ENCODE measurements around the gene FHL2. TPM values are rescaled to one million over a fixed set of nuclear protein-coding genes. Genes with fewer than 3 reads are reported as not detected.

FHL2 gene
- total and polyA plus RNA-seq, 4 donors, result 3.9 to 9.0 (median 6.5) TPM

- no peak overlapping the region for H3K9ac ChIP-seq (ENCODE audit: low read depth in 1 of 2, low read length in 2 of 2)
- no peaks in the 10 kb centered on the region for H3K36me3 ChIP-seq (ENCODE audit: control insufficient read depth in 4 of 4, insufficient read depth in 3 of 4, low read depth in 1 of 4, low read length in 3 of 4)
- no peak for DNase-seq (ENCODE audit: low spot score)
- TF ChIP-seq YY1 (IDR thresholded peaks at IDR 0.05) (no peak), REST (IDR thresholded peaks at IDR 0.05) (no peak), MAX (IDR thresholded peaks at IDR 0.05) (no peak), GABPA (IDR thresholded peaks at IDR 0.05 in 1 of 2, conservative IDR thresholded peaks at IDR 0.05 in 1 of 2) (no peak), TAF1 (conservative IDR thresholded peaks at IDR 0.05) (no peak), RXRA (IDR thresholded peaks at IDR 0.05) (no peak), ATF3 (IDR thresholded peaks at IDR 0.05) (no peak), RAD21 (IDR thresholded peaks at IDR 0.05) (no peak), FOXA1 (IDR thresholded peaks at IDR 0.05) (no peak), HNF4G (IDR thresholded peaks at IDR 0.05) (no peak), ZBTB33 (IDR thresholded peaks at IDR 0.05) (no peak), HNF4A (conservative IDR thresholded peaks at IDR 0.05) (no peak), CTCF (IDR thresholded peaks at IDR 0.05; ENCODE audit: low read depth, low read length, missing input control) (no peak), SP1 (IDR thresholded peaks at IDR 0.05) (no peak), FOXA2 (IDR thresholded peaks at IDR 0.05) (no peak)
- H3K4me3 ChIP-seq (ENCODE audit: low read depth in 1 of 3, low read length in 3 of 3), result no peak overlapping the region
- WGBS, result 82% methylated on average over 5 of the region's 5 CpGs
- no peaks in the 10 kb centered on the region for H3K9me3 ChIP-seq (ENCODE audit: control insufficient read depth in 4 of 4, low read length in 3 of 4)
- H3K27ac ChIP-seq (ENCODE audit: low read depth in 1 of 2, low read length in 2 of 2), result no peak overlapping the region
- H3K4me1 ChIP-seq (ENCODE audit: control insufficient read depth in 4 of 4, insufficient read depth in 4 of 4, low read length in 3 of 4), result no peaks in the 10 kb centered on the region
- no peaks in the 10 kb centered on the region for H3K27me3 ChIP-seq (ENCODE audit: control insufficient read depth in 4 of 4, insufficient read depth in 4 of 4, low read length in 3 of 4)
Observed at GRCh38 chr2:105445498-105445897, 46.6 kb upstream of the FHL2 start.
